ENCODE results near the gene ENDOG.

ENDOG gene

GRCh38 chr9:128802482-128802881 lies 15.8 kb upstream of the ENDOG start:
- DNase-seq = no peak

GRCh38 chr9:128805661-128806060 lies 12.6 kb upstream of the ENDOG start:
- no peak for DNase-seq

- DNase-seq = no peak
These were observed 10.5 kb upstream of the ENDOG start for GRCh38 chr9:128807827-128808226.

GRCh38 chr9:128808543-128808942 lies 9.8 kb upstream of the ENDOG start:
- no peak for DNase-seq

GRCh38 chr9:128809036-128809599 lies 9.2 kb upstream of the ENDOG start:
- no peak for DNase-seq

GRCh38 chr9:128809831-128810230 lies 8.5 kb upstream of the ENDOG start:
- no peak for DNase-seq

GRCh38 chr9:128810873-128811272 lies 7.4 kb upstream of the ENDOG start:
- DNase-seq = no peak

- DNase-seq = peak; percentile 41
These were observed 777 bp downstream of the ENDOG start for GRCh38 chr9:128818839-128819715.

- no peak for DNase-seq
These were observed 1.7 kb downstream of the ENDOG start for GRCh38 chr9:128819716-128820664.

GRCh38 chr9:128820665-128821583 lies 2.6 kb downstream of the ENDOG start:
- DNase-seq = no peak

GRCh38 chr9:128821584-128822406 lies 3.5 kb downstream of the ENDOG start:
- DNase-seq = no peak

GRCh38 chr9:128822407-128823042 lies 4.2 kb downstream of the ENDOG start:
- DNase-seq = no peak

GRCh38 chr9:128823362-128823902 lies 5.1 kb downstream of the ENDOG start:
- DNase-seq = no peak

GRCh38 chr9:128823903-128824406 lies 5.7 kb downstream of the ENDOG start:
- no peak for DNase-seq

- no peak for DNase-seq
These were observed 6.6 kb downstream of the ENDOG start for GRCh38 chr9:128824911-128825310.

- no peak for DNase-seq
These were observed 7.8 kb downstream of the ENDOG start for GRCh38 chr9:128825923-128826700.

GRCh38 chr9:128828267-128828666 lies 10.0 kb downstream of the ENDOG start:
- no peak for DNase-seq

GRCh38 chr9:128828719-128829452 lies 10.6 kb downstream of the ENDOG start:
- DNase-seq = no peak

Data from central memory CD4-positive, alpha-beta T cell (primary cell).